Measurements from ENCODE around the gene IFNA10. TPM values are rescaled to one million over a fixed set of nuclear protein-coding genes. Genes with fewer than 3 reads are reported as not detected.
"Not testable (repeated sequence)": the region's sequence is repeated elsewhere in the genome, so short reads cannot be mapped to it uniquely, and the experiment has no call there.

The IFNA10 gene
- total RNA-seq, 1 experiment from 2014 or later, result not detected

- not testable (repeated sequence) for H2BK5ac ChIP-seq (ENCODE audit: insufficient read length, low read length); H2AK5ac ChIP-seq (ENCODE audit: insufficient read length, low read length); H2BK20ac ChIP-seq (ENCODE audit: low read depth, low read length, poor library complexity, severe bottlenecking); H3K23ac ChIP-seq (ENCODE audit: insufficient read length, low read depth, low read length); H3K4ac ChIP-seq (ENCODE audit: low read depth, low read length); H3K4me1 ChIP-seq (ENCODE audit: insufficient read depth, low read length); H4K91ac ChIP-seq (ENCODE audit: insufficient read length, low read depth, low read length); H3K4me1 Mint-ChIP-seq; H3K27ac ChIP-seq (ENCODE audit: insufficient read length, low read depth, low read length); H3K36me3 Mint-ChIP-seq (ENCODE audit: insufficient read depth in 1 of 3, low read depth in 3 of 3); H3K27ac Mint-ChIP-seq; H2AFZ ChIP-seq (ENCODE audit: low read length); H3K4me3 Mint-ChIP-seq; H3K4me2 ChIP-seq (ENCODE audit: insufficient read depth, insufficient read length, low read length); H2BK15ac ChIP-seq (ENCODE audit: low read depth, low read length); DNase-seq; H3K18ac ChIP-seq (ENCODE audit: insufficient read length, low read depth, low read length); H2BK120ac ChIP-seq (ENCODE audit: low read depth, low read length, poor library complexity, severe bottlenecking); H4K20me1 ChIP-seq (ENCODE audit: control insufficient read depth, insufficient read depth, insufficient read length); H3K79me1 ChIP-seq (ENCODE audit: insufficient read depth, low read depth, low read length, poor library complexity, severe bottlenecking); H3K56ac ChIP-seq (ENCODE audit: insufficient read length, low read depth, low read length); H3K23me2 ChIP-seq (ENCODE audit: insufficient read length, low read depth, low read length, poor library complexity, severe bottlenecking); H4K8ac ChIP-seq (replicated peaks; ENCODE audit: insufficient read length, low read depth, low read length); H3T11ph ChIP-seq (ENCODE audit: low read length); H3K9me3 Mint-ChIP-seq; H3K14ac ChIP-seq (ENCODE audit: insufficient read depth, low read length); H4K5ac ChIP-seq (ENCODE audit: insufficient read length, low read depth, low read length); H2BK12ac ChIP-seq (ENCODE audit: insufficient read length, low read depth, low read length); H3K79me2 ChIP-seq (ENCODE audit: insufficient read depth, low read length); H3K9me3 ChIP-seq (ENCODE audit: control insufficient read depth, low read depth, low read length); H3K27me3 ChIP-seq (ENCODE audit: insufficient read depth, low read length); H3K9ac ChIP-seq (ENCODE audit: extremely low read depth, insufficient read length, low read length)
- no CpG with 5 or more reads among the region's 8 CpGs for WGBS (ENCODE audit: extremely low coverage, insufficient read length, low lambda C conversion rate)
- peak; percentile 74 for TF ChIP-seq CTCF (conservative IDR thresholded peaks at IDR 0.05)
- H3K27me3 Mint-ChIP-seq (ENCODE audit: low read depth), result peaks cover 23% of the 10 kb centered on the region
Measured at GRCh38 chr9:21235468-21236359, 28.8 kb upstream of the IFNA10 start.
